Measurements from ENCODE around the gene COL3A1.

The COL3A1 gene

DNA sequence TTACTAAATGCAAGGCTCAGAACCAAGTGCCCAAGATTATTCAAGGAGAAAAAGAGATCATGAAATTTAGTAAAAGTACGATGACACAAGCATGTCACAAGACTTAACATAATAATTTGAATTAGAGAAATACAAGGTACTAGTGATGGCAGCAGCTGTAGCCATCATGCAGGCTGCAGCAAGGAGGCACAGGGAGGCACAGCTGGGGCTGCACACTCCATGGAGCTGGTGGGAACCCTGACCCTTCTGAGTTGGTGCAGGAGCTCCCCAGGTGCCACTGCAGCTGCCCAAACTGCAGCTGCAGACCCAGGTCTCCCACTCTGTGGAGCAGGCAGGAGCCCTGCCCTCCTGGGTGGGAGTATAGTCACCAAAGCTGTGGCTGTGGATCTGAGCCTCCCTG is 46.0 kb downstream of the COL3A1 start:
- TF ChIP-seq, protein P1, sequence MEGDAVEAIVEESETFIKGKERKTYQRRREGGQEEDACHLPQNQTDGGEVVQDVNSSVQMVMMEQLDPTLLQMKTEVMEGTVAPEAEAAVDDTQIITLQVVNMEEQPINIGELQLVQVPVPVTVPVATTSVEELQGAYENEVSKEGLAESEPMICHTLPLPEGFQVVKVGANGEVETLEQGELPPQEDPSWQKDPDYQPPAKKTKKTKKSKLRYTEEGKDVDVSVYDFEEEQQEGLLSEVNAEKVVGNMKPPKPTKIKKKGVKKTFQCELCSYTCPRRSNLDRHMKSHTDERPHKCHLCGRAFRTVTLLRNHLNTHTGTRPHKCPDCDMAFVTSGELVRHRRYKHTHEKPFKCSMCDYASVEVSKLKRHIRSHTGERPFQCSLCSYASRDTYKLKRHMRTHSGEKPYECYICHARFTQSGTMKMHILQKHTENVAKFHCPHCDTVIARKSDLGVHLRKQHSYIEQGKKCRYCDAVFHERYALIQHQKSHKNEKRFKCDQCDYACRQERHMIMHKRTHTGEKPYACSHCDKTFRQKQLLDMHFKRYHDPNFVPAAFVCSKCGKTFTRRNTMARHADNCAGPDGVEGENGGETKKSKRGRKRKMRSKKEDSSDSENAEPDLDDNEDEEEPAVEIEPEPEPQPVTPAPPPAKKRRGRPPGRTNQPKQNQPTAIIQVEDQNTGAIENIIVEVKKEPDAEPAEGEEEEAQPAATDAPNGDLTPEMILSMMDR (IDR thresholded peaks at IDR 0.05; ENCODE audit: insufficient read depth, low read depth, low read length, missing control alignments), result no peak
- no peak overlapping the region for H3K4me3 ChIP-seq (ENCODE audit: low read depth, low read length)
- DNase-seq (ENCODE audit: low read depth), result no peak

DNA sequence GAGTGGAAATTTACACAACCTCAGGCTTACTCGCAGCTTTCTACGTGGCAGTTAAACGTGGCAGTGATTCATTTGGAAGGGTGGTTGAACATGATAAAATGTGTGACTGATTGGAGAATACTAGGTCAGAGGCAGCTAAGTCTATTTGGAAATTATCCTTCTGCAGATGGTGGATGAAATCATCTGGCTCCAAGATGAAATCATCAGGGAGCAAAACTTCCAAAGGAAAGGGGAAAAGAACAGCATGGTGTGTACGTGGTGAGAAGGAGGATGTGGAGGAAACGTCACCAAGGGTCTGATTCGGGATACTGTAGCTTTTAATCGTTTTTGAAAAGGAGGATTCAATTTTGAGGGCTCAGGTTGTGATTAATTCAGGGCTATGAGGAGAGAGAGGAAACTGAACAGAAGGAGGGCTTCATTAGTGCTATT is 47.9 kb downstream of the COL3A1 start:
- no peak overlapping the region for H3K4me3 ChIP-seq (ENCODE audit: low read depth, low read length)
- TF ChIP-seq, protein P1 (IDR thresholded peaks at IDR 0.05; ENCODE audit: insufficient read depth, low read depth, low read length, missing control alignments), result no peak
- no peak for DNase-seq (ENCODE audit: low read depth)

DNA sequence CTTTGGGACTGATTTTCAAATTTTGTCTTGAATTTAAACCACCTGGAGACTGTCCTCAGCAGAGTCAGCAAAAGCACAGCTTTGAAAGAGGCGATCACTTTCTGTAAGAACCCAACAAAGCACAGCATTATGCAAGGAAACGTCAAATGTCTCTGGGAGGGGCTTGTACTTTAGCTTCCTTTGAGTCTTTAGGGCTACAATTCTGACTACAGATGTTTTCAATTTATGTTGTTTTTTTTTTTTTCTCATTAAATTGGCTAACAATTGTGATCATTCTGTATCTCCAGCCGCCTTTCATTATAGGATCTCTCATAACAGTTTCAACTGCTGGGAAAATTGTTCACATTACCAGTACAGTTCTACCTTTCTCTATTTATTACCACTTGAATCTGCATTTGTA is 48.3 kb downstream of the COL3A1 start:
- TF ChIP-seq, protein P1 (IDR thresholded peaks at IDR 0.05; ENCODE audit: insufficient read depth, low read depth, low read length, missing control alignments), result no peak
- DNase-seq (ENCODE audit: low read depth), result no peak
- no peak overlapping the region for H3K4me3 ChIP-seq (ENCODE audit: low read depth, low read length)

DNA sequence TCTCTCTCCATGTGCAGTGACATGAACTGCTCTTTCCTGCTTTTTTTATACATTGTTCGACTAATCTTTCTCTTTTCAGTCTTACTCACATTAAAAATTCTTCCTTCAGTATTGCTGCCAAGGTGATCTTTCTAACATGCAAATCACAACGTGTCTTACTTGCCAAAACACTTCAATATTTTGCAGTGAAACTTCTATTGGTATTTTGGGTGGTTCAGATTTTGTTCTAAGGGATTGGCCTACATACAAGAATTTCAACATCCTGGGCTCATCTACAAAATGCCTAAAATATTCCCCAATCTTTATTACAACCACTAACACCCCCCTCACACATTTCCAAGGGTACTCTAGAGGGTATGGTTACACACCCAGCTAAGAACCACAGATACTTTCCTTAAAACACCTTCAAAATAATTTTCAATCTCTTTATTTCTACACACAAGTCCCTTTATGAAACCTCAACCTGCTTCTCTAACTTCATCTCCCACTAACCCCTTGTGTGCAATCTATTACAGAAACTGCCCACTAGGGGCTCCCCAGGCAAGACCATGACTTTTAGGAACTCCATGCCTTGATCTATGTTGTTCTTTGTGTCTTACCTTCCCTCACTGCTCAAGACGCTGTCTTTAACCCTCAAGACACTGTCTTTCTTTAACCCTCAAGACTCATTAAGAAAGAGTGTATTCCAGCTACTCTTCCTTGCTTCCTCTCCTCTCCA is 50.9 kb downstream of the COL3A1 start:
- DNase-seq (ENCODE audit: low read depth), result peak; percentile 5
- TF ChIP-seq, protein P1 (IDR thresholded peaks at IDR 0.05; ENCODE audit: insufficient read depth, low read depth, low read length, missing control alignments), result peak; percentile 38
- no peak overlapping the region for H3K4me3 ChIP-seq (ENCODE audit: low read depth, low read length)

DNA sequence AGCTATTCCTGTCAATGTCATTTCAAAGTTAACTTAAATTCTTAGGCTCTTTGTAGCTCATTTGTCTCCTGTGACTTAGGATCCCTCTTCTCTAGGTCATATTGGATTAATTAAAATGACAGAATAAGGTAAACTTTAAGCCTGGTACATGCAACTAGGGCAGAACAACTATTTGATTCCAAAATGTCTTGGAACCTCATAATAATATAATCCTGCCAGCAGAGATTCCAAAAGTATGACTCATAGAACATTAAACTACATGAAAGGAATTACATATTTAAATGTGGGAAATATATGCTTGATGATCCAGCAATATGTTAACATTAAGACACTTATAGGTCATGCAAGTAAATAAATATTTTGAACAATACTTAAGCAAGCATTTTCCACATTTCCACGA is 63.3 kb downstream of the COL3A1 start:
- TF ChIP-seq, protein P1 (IDR thresholded peaks at IDR 0.05; ENCODE audit: insufficient read depth, low read depth, low read length, missing control alignments), result no peak
- no peak for DNase-seq (ENCODE audit: low read depth)
- no peak overlapping the region for H3K4me3 ChIP-seq (ENCODE audit: low read depth, low read length)

DNA sequence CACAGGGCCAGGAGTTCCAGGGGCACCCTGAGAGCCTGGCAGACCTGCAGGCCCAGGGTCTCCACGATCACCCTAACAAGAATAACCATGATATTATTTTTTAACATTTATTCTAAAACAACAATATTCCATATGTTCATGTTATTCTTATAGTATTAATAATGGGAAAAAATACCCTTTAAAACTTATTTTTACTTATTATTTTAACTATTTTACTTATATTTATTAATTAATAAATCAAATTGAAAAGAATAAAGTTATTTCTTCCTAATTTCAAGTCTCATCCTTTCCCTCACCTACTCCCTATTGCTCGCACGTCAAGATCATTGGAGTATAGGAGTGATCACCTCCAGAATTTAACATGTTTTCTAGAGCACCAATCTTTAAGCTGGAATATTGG is 71.7 kb downstream of the COL3A1 start:
- TF ChIP-seq, protein P1 (IDR thresholded peaks at IDR 0.05; ENCODE audit: insufficient read depth, low read depth, low read length, missing control alignments), result no peak
- DNase-seq (ENCODE audit: low read depth), result no peak
- H3K4me3 ChIP-seq (ENCODE audit: low read depth, low read length), result no peak overlapping the region

DNA sequence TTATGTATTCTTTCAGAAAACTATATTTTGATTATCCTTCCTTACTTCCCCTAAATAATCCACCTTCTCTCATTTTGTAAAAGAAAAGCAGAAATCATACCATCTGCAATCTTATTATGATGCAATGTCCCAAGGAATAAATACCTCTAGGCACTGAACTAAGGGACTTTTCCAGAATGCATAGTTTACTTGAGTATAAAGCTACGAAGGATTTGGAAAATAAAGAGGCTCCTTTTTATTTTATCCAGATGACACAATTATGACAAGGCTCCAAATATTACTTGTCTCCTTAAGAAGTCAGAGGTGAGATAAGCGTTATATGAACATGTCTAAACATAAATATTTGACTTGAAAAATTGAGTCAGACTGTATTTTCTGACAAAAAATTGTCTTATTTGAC is 72.1 kb downstream of the COL3A1 start:
- H3K4me3 ChIP-seq (ENCODE audit: low read depth, low read length), result no peak overlapping the region
- DNase-seq (ENCODE audit: low read depth), result no peak
- TF ChIP-seq, protein P1 (IDR thresholded peaks at IDR 0.05; ENCODE audit: insufficient read depth, low read depth, low read length, missing control alignments), result no peak

Data from GM12865 (cell line).